Measurements from ENCODE around the gene PCDHGA5.
"Not testable (repeated sequence)": the region's sequence is repeated elsewhere in the genome, so short reads cannot be mapped to it uniquely, and the experiment has no call there.

Gene PCDHGA5

DNA sequence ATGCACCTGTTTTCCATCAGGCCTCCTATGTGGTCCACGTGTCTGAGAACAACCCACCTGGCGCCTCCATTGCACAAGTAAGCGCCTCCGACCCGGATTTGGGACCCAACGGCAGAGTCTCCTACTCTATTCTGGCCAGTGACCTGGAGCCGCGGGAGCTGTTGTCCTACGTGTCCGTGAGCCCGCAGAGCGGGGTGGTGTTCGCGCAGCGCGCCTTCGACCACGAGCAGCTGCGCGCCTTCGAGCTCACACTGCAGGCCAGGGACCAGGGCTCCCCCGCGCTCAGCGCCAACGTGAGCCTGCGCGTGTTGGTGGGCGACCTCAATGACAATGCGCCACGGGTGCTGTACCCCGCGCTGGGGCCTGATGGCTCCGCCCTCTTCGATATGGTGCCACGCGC, 12.4 kb upstream of the PCDHGA5 start:
- no peak for DNase-seq (ENCODE audit: low spot score)

DNA sequence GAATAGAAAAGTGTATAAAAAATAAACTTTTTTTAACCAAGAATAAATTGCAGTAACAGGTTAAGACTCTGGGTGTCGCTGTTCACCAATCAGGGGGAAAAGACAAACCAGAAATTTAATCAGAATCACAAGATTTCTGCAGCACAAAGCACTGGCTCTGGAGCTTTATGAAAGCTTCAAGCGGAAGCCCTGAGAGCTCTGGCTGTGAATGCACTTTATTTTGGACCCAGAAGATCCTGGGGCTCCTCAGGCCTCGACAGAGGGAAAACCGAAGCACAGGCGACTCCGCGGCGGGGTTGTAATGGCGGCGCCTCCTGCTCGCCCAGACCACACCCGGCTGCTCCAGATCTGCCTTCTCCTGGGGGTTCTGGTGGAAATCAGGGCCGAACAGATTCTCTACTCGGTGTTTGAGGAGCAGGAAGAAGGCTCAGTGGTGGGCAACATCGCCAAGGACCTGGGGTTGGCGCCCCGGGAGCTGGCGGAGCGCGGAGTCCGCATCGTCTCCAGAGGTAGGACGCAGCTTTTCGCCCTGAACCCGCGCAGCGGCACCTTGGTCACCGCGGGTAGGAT, 9.0 kb upstream of the PCDHGA5 start, which contains the start of gene PCDHGA4:
Gene PCDHGA4 (plus strand): TSS at position 122 of the 570 bp plus-strand sequence. CDS start 87 bp downstream, at position 209.
- DNase-seq (ENCODE audit: low spot score), result no peak

DNA sequence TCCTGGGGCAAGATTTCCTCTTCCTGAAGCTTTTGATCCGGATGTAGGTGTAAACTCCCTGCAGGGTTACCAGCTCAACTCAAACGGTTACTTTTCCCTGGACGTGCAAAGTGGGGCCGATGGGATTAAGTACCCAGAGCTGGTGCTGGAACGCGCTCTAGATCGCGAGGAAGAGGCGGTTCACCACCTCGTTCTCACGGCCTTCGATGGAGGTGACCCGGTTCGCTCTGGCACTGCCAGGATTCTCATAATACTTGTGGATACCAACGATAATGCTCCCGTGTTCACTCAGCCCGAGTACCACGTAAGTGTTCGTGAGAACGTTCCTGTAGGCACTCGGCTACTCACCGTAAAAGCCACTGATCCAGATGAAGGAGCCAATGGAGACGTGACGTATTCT, 8.3 kb upstream of the PCDHGA5 start:
- no peak for DNase-seq (ENCODE audit: low spot score)

DNA sequence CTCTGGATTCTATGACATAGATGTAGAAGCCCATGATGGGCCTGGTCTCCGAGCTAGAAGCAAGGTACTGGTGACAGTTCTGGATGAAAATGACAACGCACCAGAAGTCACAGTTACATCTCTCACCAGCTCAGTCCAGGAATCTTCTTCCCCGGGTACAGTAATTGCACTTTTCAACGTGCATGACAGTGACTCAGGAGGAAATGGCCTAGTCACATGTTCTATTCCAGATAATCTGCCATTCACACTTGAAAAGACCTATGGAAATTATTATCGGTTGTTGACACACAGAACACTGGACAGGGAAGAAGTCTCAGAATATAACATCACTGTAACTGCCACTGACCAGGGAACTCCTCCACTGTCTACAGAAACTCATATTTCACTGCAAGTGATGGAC, 7.8 kb upstream of the PCDHGA5 start:
- no peak for DNase-seq (ENCODE audit: low spot score)

DNA sequence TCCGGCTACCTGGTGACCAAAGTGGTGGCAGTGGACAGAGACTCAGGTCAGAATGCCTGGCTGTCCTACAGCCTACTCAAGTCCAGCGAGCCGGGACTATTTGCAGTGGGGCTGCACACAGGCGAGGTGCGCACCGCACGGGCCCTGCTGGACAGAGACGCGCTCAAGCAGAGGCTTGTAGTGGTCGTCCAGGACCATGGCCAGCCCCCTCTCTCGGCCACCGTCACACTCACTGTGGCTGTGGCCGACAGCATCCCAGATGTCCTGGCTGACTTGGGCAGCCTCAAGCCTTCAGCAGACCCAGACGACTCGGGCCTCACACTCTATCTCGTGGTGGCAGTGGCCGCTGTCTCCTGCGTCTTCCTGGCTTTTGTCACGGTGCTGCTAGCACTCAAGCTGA, 7.0 kb upstream of the PCDHGA5 start:
- no peak for DNase-seq (ENCODE audit: low spot score)

DNA sequence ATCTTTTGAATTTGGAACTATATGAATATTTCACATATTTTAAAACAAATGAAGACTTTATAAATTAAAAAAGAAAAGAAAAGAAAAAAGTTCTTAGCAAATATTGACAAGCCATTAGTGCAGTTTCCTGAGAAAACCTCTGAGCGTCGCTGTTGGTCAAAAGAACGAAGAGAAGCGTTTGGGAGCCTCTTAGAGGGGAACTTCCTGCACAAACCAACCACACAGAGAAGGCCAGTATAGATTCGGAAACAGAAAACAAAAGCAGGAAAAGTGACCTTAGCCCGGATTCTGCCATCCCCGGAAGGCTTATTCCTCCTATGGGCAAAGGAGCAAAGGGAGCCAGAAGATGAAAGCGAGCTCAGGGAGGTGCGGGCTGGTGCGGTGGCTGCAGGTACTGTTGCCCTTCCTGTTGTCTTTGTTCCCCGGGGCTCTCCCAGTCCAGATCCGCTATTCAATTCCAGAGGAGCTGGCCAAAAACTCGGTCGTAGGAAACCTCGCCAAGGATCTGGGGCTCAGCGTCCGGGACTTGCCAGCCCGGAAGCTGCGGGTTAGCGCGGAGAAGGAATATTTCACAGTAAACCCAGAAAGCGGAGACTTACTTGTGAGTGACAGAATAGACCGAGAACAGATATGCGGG, 4.1 kb upstream of the PCDHGA5 start, which contains the start of gene PCDHGB2:
Gene PCDHGB2 (plus strand): TSS at position 205 of the 637 bp plus-strand sequence. CDS start 142 bp downstream, at position 347.
- peak; percentile 44 for DNase-seq (ENCODE audit: low spot score)

DNA sequence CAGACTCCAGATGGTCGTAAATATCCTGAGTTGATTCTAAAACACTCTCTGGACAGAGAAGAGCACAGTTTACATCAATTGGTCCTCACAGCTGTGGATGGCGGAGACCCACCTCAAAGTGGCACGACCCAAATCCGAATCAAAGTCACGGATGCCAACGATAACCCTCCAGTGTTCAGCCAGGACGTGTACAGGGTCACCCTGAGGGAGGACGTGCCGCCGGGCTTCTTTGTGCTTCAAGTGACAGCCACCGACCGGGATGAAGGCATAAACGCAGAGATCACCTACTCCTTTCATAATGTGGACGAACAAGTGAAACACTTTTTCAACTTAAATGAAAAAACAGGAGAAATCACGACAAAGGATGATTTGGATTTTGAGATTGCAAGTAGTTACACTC, 3.3 kb upstream of the PCDHGA5 start:
- DNase-seq (ENCODE audit: low spot score), result no peak

DNA sequence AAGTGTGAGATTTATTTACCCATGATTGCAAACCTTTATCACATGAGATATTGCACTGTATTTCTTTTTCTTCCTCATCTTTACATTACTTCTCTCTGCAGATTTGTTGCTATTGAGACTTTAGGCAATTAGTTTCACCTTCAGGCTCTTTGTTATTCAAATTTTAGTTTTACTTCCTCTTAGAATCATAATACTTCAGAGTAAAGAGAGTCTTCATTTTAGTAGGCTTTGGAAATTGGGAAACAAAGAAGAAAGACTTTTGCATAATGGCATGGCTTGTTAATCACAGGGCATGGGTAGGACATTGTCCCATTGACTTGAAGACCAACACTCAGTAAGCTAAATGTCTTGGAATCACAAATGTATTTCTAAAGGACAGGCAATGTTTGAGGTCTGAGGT, 1.2 kb upstream of the PCDHGA5 start:
- no peak for DNase-seq (ENCODE audit: low spot score)

DNA sequence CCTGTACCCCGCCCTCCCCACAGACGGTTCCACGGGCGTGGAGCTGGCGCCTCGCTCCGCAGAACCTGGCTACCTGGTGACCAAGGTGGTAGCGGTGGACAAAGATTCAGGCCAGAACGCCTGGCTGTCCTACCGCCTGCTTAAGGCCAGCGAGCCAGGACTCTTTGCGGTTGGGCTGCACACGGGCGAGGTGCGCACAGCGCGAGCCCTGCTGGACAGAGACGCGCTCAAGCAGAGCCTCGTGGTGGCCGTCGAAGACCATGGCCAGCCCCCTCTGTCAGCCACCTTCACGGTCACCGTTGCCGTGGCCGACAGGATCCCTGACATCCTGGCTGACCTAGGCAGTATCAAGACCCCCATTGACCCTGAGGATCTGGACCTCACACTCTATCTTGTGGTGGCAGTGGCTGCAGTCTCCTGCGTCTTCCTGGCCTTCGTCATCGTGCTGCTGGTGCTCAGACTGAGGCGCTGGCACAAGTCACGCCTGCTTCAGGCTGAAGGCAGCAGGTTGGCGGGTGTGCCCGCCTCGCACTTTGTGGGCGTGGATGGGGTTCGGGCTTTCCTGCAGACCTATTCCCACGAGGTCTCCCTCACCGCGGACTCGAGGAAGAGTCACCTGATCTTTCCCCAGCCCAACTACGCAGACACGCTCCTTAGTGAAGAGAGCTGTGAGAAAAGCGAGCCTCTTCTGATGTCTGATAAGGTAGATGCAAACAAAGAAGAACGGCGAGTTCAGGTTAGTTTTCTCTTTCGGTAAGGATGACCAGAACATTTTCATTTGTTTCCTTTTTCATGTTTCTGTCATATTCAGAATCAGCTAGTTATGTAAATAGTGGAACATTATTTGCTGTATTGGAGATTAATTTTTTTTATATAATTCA, 2.3 kb downstream of the PCDHGA5 start:
- DNase-seq (ENCODE audit: low spot score), result no peak

DNA sequence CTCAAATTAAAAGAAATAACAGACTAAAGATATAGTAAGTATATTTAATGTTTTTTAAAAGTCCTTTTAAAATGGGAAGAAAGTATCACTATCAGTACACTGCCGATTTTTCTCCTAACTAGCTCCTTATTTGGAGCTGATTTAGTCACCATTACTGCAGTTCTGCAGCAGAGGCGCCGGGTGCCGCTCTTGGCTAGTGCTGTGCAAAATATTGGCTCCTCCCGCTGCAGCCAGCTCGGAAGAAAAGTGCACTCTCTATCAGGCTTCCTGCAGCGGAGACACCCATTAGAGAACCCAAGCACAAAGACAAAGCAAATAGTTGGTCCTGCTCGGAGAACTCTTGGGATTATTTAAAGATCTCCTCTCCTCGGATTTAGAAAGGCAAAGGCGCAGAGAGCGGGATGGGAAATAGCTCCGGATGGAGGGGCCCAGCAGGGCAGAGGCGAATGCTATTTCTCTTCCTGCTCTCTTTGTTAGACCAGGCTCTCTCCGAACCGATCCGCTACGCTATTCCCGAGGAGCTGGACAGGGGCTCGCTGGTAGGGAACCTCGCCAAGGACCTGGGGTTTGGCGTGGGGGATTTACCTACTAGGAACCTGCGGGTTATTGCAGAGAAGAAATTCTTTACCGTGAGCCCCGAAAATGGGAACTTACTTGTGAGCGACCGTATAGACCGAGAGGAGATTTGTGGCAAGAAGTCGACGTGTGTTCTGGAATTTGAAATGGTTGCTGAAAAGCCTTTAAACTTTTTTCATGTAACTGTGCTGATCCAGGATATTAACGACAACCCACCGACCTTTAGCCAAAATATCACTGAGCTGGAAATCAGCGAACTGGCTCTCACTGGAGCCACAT, 6.3 kb downstream of the PCDHGA5 start, which contains the start of gene PCDHGB3:
Gene PCDHGB3 (plus strand): TSS at position 249 of the 855 bp plus-strand sequence. CDS start 153 bp downstream, at position 402.
- DNase-seq (ENCODE audit: low spot score), result no peak

DNA sequence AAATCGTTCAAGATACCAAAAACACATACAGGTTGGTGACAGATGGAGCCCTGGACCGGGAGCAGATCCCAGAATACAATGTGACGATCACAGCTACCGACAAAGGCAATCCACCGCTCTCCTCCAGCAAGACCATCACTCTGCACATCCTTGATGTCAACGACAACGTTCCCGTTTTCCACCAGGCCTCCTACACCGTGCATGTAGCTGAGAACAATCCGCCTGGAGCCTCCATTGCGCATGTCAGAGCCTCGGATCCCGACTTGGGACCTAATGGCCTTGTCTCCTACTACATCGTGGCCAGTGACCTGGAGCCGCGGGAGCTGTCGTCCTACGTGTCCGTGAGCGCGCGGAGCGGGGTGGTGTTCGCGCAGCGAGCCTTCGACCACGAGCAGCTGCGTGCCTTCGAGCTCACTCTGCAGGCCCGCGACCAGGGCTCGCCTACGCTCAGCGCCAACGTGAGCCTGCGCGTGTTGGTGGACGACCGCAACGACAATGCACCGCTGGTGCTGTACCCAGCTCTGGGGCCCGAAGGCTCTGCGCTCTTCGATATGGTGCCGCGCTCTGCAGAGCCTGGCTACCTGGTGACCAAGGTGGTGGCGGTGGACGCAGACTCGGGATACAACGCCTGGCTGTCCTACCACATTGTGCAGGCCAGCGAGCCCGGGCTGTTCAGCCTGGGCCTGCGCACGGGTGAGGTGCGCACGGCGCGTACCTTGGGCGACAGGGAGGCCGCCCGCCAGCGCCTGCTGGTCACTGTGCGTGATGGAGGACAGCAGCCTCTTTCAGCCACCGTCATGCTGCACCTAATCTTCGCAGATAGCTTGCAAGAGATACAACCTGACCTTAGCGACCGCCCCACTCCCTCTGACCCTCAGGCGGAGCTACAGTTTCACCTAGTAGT, 7.9 kb downstream of the PCDHGA5 start:
- no peak for DNase-seq (ENCODE audit: low spot score)

DNA sequence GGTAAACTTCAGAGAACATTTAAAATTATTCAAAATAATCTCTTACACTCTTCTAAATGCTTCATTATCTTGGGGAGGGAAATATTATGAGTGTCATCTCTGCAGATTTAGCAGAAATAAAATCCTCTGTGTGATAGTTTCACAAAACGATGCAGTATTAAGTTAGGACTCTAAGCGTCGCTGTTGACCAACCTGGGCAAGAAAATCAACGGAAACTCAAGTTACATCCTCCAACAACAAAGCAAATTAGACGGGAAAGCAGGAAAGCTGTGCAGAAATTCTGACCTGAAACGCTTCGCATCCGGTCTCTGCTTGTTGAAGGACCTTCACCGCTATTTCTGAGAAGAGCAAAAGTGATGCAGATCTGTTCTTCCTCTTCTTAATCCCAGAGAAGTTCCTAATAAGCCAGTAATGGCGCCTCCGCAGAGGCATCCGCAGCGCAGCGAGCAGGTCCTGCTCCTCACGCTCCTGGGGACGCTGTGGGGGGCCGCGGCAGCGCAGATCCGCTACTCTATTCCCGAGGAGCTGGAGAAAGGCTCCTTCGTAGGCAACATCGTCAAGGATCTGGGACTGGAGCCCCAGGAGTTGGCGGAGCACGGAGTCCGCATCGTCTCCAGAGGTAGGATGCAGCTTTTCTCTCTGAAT, 9.8 kb downstream of the PCDHGA5 start, which contains the start of gene PCDHGA6:
Gene PCDHGA6 (plus strand): TSS at position 219 of the 645 bp plus-strand sequence. CDS start 193 bp downstream, at position 412.
- DNase-seq (ENCODE audit: low spot score), result no peak

DNA sequence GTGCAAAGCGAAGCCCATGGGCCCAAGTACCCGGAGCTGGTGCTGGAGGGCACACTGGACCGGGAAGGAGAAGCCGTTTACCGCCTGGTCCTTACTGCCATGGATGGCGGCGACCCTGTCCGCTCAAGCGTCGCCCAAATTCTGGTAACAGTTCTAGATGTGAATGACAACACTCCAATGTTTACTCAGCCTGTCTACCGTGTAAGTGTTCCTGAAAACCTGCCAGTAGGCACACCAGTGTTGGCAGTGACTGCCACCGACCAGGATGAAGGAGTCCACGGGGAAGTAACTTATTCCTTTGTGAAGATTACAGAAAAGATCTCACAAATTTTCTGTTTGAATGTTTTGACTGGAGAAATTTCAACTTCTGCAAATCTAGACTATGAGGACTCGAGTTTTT, 10.7 kb downstream of the PCDHGA5 start:
- DNase-seq (ENCODE audit: low spot score), result no peak

DNA sequence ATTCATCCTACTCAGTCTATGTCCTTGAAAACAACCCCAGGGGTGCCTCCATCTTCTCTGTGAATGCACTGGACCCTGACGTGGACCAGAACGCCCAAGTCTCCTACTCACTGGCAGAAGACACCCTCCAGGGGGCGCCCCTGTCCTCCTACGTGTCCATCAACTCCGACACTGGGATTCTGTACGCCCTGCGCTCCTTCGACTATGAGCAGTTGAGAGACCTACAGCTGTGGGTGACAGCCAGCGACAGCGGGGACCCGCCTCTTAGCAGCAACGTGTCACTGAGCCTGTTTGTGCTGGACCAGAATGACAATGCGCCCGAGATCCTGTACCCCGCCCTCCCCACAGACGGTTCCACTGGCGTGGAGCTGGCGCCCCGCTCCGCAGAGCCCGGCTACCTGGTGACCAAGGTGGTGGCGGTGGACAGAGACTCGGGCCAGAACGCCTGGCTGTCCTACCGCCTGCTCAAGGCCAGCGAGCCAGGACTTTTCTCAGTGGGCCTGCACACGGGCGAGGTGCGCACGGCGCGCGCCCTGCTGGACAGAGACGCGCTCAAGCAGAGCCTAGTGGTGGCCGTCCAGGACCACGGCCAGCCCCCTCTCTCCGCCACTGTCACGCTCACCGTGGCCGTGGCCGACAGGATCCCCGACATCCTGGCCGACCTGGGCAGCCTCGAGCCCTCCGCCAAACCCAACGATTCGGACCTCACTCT, 11.6 kb downstream of the PCDHGA5 start:
- not testable (repeated sequence) for DNase-seq (ENCODE audit: low spot score)

DNA sequence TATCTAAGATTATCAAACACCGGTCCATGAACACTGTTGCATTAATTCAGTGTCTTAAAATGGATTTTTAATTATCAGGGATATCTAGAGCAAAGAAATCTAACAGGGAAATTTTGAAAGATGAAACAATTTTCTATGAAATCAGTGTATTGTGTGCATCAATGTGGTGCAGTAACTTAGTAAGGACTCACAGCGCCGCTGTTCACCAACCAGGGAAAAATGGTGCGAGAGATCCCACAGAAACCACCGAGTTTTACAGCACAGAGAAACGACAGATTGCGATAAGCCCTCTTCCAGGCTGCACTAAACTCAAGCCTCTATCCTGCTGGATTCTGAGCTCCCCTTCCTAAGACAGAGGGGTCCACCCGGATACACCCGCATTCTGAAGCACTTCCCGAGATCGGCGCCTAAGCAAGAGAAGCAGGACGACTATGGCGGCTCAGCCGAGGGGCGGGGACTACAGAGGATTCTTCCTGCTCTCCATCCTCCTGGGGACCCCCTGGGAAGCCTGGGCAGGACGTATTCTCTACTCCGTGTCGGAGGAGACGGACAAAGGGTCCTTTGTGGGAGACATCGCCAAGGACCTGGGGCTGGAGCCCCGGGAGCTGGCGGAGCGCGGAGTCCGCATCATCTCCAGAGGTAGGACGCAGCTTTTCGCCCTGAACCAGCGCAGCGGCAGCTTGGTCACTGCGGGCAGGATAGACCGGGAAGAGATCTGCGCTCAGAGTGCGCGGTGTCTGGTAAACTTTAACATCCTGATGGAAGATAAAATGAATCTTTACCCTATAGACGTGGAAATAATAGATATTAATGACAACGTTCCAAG, 18.7 kb downstream of the PCDHGA5 start, which contains the start of gene PCDHGA7:
Gene PCDHGA7 (plus strand): TSS at position 274 of the 826 bp plus-strand sequence. CDS start 158 bp downstream, at position 432.
- peak; percentile 70 for DNase-seq (ENCODE audit: low spot score)

DNA sequence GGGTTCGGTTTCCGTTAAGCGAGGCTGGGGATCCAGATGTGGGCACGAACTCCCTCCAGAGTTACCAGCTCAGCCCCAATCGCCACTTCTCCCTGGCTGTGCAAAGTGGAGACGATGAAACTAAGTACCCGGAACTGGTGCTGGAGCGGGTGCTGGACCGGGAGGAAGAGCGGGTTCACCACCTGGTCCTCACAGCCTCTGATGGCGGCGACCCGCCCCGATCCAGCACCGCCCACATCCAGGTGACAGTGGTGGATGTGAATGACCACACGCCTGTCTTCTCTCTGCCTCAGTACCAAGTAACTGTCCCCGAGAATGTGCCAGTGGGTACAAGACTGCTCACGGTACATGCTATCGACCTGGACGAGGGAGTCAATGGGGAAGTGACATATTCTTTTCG, 19.4 kb downstream of the PCDHGA5 start:
- DNase-seq (ENCODE audit: low spot score), result no peak

DNA sequence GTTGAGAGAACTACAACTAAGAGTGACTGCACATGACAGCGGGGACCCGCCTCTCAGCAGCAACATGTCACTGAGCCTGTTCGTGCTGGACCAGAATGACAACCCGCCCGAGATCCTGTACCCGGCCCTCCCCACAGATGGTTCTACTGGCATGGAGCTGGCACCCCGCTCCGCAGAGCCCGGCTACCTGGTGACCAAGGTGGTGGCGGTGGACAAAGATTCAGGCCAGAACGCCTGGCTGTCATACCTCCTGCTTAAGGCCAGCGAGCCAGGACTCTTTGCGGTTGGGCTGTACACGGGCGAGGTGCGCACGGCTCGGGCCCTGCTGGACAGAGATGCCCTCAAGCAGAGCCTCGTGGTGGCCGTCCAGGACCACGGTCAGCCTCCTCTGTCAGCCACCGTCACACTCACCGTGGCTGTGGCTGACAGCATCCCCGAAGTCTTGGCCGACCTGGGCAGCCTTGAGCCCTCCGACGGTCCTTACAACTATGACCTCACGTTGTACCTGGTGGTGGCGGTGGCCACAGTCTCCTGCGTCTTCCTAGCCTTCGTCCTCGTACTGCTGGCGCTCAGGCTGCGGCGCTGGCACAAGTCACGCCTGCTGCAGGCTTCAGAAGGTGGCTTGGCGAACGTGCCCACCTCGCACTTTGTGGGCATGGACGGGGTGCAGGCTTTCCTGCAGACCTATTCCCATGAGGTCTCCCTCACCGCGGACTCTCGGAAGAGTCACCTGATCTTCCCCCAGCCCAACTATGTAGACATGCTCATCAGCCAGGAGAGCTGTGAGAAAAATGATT, 20.7 kb downstream of the PCDHGA5 start:
- no peak for DNase-seq (ENCODE audit: low spot score)
